GM18909 (cell line): ENCODE measurements around the gene ELAVL3.
"Not testable (repeated sequence)": the region's sequence is repeated elsewhere in the genome, so short reads cannot be mapped to it uniquely, and the experiment has no call there.

Experiments used
- ATAC-seq: cut with Tn5 transposase; IDR thresholded peaks from one replicate; pipeline ENCODE4 v1.9.1; 2021; ENCODE audit warnings: mild to moderate bottlenecking; ENCODE audit not compliant: unreplicated experiment, poor library complexity

Gene ELAVL3

GRCh38 chr19:11461453-11461852, 19.4 kb downstream of the ELAVL3 start:
- ATAC-seq: no peak

GRCh38 chr19:11460207-11460606, 20.6 kb downstream of the ELAVL3 start:
- no peak for ATAC-seq

DNA sequence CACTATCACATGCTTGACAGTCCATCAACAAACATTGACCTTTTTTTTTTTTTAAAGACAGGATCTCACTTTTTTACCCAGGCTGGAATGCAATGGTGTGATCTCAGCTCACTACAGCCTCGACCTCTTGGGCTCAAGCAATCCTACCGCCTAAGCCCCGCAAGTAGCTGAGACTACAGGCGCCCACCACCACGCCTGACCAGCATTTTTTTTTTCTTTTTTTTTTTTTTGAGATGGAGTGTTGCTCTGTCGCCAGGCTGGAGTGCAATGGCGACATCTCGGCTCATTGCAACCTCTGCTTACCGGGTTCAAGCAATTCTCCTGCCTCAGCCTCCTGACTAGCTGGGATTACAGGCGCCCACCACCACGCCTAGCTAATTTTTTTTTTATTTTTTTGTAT, 21.9 kb downstream of the ELAVL3 start:
- ATAC-seq: not testable (repeated sequence)

DNA sequence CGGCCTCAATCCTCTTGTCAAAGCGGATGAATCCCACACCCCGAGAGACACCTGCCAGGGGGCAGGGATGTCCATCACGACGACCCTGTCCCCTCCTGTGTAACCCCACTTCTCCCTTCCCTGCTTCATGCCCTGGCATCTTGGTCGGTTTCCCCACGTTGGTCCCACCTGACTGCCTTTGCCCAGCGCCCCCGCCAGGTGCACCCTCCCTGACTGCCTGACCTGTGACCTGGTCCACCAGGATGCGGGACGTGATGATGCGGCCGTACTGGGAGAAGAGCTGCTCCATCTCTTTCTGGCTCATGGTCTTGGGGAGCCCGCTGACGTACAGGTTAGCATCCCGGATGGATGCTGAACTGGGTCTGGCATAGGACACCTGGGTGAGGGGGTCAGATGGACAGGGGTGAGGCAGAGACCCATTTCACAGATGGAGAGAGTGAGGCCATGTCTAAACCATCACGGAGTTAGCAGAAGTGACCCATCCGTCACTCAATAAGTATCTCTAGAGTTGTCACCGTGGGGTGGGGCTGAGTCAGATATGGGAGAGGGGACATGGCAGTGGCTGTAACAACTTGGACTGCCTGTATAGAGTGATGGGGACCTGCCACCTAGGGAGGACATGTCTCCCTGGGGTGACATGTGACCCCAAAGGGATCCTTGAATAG, 22.5 kb downstream of the ELAVL3 start:
- ATAC-seq: no peak

DNA sequence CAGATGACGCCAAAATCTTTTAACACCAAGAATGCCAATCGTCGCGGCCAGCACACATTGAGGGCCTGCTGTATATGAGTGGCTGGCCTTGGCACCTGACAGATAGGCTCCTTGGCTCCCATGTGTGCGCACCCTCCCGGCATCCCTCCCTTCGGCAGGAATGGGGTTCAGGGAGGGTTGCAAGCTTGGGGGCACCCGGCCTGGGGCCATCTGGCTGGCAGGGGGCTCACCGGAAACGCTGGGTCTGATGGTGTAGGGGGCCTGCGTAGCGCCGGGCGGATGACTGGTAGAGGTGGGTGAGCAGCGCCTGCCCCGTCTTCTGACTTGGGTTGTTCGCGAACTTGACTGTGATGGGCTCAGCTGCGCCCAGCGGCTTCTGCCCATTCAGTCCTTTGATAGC, 23.0 kb downstream of the ELAVL3 start:
- ATAC-seq: no peak

GRCh38 chr19:11457115-11457514, 23.7 kb downstream of the ELAVL3 start:
- ATAC-seq: no peak

- ATAC-seq: no peak
These were observed 24.2 kb downstream of the ELAVL3 start for GRCh38 chr19:11456659-11457058.

DNA sequence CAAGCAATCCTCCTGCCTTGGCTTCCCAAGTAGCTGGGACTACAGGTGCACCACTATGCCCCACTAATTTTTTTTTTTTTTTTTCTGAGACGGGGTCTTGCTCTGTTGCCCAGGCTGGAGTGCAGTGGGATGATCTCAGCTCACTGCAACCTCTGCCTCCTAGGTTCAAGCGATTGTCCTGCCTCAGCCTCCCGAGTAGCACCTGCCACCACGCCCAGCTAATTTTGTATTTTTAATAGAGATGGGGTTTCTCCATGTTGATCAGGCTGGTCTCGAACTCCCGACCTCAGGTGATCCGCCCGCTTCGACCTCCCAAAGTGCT, 25.7 kb downstream of the ELAVL3 start:
- ATAC-seq: not testable (repeated sequence)

DNA sequence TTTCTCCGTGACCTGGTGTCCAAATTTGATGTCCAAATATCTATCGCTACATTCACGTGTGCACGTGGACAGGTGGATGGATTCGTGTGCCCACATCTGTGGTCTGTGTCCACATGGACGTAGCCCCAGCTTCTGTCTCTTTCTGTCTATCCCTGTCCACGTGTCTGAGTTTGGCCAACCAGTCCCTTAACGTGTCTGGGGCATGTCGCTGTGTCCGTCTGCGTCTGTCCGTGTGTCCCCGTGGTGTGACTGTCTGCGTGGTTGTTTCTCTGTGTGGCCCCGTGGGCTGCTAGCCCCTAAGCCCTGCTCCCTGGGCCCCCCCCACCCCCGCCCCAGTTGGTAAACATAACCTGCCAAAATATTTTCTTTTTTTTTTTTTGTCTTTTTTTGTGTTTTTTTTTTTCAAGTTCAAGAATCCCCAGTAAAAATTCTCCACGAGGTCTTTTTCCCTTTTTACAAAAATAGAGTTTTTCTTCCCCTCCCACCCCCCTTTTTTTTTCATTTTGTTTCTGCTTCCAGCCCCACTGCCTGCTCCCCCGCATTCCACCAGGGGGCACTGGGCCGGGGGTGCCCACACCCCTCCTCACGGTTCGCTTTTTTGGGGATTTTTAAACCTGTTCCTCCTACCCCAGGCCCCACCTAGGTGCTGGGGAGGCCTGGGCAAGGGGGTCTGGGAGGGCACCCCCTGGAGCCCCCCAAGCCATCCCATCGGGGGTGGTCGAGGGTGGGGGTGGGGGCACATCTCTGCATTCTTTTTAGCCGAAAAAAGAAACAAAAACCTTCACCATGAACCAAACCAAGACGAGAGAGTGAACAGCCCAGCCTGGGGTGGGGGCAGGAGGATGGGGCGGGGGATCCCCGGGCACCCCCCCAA, 27.1 kb downstream of the ELAVL3 start:
- ATAC-seq: no peak

DNA sequence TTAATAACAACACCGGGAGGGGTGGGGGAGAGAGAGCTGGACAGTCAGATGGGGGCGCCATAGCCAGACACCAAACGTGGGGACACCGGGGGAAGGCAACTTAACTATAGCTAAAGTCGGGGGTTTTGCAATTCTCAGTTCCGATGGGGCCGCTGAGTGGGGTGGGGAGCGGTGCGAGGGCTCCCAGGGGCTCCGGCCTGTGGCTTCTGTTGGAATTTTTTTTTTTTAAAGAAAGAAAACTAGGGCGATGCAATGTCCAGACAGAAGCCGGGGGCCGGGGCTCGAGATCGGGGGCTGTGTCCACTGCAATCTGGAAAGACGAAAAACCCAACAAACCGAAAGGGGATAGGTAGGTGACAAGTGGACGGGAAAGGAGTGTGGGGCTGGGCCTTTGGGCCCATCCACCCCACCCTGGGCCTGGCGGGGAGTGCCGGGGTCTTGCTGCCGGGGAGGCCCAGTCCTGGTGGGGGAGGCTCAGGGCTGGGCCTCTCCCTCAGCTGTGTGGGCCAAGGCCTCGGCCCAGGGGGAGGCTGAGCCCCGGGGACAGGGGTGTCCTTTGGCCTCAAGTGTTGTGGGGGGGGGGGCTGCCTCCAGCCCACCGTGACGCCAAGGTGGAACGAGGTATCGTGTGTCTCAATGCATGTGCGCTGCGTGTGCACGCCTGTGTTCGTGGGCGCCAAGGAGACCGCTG, 28.1 kb downstream of the ELAVL3 start:
- no peak for ATAC-seq

- ATAC-seq: no peak
These were observed 28.8 kb downstream of the ELAVL3 start for GRCh38 chr19:11451871-11452619.

DNA sequence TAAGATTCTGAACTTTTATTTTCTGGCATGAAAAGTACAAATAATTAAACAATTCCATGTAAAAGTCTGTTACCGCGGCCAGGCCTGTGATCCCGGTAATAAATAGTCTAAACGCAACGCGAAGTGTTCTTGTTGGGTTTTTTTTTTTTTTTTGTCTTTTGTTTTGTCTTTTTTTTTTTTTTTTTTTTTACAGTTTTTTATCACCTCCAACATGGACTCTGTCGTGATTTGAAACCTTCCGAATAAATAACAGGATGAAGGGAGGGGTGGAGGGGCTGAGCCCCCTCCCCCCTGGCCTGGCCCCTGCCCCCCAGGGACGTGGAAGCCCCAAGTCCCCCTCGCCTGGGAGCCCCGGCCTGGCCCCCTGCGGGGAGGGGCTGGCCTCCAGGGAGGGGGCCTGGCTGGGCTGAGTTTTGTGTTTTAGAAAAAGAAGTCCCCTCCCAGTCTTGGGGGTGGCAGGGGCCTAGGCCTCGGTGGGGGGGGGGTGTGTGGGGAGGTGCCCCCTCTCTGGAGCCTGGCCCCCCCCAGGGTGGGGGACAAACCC, 29.4 kb downstream of the ELAVL3 start:
- no peak for ATAC-seq

- no peak for ATAC-seq
These were observed 30.1 kb downstream of the ELAVL3 start for GRCh38 chr19:11450570-11451326.

- ATAC-seq: no peak
These were observed 31.8 kb downstream of the ELAVL3 start for GRCh38 chr19:11448923-11449554.

DNA sequence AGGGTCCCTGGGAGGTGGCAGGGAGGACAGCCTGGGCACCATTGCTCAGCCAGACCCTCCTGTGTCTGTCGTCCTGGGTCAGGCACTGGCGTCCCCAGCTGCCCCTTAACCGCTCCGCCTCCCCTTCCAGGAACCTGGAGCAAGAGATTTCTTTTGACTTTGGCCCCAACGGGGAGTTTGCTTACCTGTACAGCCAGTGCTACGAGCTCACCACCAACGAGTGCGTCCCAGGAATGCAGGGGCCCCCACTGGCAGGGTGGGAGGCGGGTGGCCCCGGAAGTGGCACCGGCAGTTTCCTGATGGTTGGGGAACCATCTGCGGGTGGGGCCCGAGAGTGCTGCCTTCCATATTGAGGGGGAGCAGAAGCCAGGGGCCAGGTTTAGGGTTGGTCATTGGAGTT, 32.4 kb downstream of the ELAVL3 start:
- no peak for ATAC-seq

GRCh38 chr19:11447347-11448262, 33.2 kb downstream of the ELAVL3 start:
- no peak for ATAC-seq

DNA sequence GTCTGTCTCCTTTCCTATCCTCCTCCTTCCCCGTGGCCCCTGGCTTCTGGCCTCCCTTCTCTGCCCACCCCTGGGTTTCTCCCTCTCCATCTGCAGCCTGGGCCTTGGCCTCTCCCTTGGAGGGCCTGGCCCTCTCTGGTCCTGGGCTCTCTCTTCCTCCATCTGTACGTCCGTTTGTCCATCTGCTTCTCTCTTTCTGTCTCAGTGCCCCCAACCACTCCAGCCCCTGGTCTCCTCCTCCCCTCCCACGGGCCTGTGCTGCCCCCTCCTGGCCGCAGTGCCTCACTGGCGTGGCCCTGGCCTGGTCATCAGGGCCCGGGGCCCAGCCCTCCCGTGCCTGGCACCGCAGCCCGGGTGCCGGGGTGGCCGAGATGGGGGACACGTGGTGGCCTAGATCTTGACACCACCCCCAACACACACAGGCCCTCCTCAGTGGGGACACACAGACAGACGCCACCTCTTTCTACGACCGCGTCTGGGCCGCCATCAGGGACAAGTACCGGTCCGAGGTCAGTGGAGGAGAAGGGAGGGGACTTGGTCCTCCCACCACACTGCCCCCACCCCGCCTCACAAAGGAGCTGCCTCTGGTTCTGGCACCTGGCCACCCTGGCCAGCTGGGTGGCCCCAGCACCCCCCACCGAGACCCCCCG, 34.1 kb downstream of the ELAVL3 start:
- ATAC-seq: no peak

GRCh38 chr19:11446271-11446651, 34.6 kb downstream of the ELAVL3 start:
- no peak for ATAC-seq
